Measurements from ENCODE around the gene EIF3I.

EIF3I gene

DNA sequence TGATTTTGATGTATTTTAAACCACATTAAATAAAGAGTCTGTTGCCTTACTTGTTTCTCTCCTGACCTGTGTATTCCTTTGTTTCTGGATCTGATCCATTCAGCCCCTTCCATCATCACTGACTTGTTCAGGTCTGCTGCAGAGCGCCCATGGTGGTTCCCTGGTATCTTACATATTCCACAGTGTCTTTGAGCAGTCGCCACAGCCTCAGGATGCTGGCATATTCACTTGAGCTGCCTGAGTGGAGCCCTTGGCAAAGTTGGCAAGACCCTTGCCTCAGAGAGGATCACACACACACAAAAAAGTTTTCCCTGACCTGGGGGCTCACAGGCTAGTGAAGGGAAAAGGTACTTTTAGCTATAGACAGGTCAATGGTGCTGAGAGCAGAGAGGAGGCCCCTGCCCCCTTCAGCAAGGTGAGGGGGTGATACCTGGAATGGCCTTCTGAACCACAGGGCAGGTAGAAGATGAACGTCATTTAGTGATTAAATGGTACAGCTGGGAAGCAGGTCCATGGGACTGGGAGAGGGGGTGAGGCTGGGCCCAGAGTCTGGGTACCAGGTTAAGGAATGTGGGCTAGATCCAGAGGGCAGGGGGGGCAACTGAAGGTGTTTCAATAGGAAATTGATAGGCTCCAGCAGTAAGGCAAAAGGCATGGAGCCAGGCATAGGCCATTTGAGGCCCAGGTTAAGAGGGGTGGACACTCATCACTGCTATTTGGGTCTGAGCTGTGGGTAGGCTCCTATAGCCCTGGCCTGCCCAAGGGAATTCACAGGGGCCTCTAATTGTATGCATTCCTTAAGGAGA, 23.8 kb upstream of the EIF3I start:
- DNase-seq = no peak

DNA sequence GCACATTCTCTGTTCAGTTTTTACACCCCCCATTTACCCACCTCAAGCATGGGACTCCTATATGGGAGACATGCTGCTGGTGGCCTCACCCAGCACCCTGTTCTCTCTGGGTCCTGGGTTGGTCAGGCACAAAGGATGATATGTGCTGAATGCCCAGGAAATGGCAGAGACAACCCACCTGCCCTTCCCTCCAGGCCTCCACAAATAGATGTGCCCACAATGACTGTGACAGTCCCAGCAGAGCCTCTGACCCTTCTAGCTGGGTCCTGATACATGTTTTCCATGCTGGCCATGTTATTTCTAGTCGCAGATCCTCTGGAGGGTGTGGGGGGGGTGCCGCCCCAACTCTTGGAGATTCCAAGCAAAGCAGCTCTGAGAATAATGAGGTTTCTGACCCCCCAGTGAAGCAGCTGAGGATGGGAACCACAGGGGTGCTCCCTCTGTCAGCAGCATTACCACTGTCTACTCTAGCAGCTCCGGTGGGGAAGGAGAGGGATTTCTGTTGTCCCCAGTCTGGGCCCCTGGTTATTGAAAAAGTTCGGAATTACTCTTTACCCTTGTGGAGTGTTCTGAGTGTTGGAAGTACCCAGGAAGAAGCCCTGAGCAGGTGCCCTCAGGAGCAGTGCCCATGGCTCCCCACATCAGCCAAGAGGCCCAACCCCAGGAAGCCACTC, 23.0 kb upstream of the EIF3I start:
- DNase-seq = no peak

DNA sequence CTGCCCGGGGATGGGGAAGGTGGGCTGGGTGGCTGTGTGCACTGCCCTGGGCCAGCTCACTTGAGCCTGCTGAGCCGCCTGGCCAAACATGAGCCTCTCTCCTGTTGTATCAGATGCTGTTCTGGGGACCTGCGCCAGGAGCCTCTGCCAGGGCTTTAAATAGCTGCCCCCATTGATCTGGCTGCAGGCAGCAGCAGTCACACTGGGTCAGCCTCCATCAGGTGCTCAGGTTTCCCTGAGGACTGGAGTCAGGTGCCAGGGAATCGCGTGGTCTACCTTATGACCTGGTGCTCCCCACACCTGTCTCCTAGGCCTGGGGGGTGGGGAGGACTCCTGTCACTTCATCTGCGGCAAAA, 22.5 kb upstream of the EIF3I start:
- no peak for DNase-seq

DNA sequence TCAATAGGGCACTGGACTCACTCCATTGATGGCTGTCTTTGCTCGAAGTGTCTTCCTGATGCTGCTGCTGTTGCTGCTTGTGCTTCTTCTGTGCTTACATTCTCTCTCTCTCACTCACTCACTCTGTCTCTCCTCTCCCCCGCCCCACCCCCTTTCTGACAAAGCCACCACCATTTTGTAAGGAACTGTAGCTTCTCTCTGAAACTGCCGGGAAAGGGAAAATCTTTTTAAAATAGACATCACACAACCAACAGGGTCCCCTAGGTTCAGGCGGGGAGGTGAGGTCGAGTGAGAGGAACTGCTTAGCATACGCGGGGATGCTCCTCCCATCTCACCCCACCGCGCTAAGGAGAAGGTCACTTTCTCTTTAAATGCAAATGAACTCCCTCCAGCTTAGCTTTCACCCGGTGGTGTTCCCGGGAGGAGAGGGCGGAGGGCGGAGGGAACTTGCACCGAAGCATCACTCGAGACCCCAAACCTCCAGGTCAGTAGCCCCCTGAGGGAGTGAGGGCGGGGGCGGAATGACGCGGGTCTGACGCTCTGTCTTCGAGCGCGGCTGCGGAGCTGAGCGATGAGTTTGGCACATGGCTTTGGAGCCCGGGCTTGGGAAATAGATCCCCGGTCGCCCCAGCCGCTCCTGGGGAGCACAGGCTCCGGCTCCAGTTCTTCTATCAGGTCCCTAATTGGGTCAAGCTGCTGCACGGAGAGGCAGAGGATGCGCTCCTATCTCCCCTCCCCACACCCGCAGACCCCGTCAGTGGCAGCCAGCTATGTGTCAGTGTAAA, 21.8 kb upstream of the EIF3I start, which contains the start of gene CCDC28B:
Gene CCDC28B, plus strand, starts transcription at position 370 of the 785 bp plus-strand sequence. CDS start 1,341 bp downstream, outside the sequence.
- peak; percentile 45 for DNase-seq

DNA sequence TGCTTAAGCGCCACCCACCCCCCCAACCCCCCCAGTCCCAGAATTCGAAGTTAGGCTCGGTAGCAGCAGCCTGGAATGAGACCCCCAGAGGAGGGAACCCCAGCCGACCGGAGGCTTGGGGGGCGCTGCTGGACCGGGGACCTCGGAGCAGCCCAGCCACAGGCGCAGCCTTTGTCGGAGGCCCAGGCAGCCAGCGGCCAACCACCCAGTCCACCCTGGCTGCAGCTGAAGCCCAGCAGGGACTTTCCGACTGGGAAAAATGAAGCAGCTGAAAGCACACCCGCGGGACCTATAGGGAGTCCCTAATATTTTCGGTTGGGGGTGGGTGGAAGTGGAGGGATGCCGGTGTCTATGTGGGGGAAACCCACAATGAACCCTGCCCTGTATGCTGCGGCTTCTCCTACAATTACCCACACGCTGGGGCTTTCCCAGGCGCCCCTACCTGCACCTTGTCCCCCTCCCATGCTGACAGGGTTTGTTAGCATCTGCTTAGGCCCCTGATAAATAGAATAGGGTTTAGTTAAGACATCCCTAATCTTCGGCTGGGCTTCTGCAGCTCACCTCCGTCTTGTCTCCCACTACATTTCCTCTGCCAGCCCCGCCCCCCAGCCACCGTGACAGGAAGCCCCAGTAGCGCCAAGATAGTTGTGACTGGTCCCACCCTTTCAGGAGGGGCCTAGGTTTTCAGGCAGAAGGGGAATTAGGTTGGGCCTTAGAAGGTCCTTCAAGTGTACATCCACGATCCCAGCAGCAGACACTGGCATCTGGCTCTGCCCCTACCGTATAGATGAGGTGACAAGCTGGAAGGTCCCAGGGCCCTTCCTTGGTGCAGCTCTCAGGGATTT, 21.0 kb upstream of the EIF3I start:
- peak; percentile 77 for DNase-seq

DNA sequence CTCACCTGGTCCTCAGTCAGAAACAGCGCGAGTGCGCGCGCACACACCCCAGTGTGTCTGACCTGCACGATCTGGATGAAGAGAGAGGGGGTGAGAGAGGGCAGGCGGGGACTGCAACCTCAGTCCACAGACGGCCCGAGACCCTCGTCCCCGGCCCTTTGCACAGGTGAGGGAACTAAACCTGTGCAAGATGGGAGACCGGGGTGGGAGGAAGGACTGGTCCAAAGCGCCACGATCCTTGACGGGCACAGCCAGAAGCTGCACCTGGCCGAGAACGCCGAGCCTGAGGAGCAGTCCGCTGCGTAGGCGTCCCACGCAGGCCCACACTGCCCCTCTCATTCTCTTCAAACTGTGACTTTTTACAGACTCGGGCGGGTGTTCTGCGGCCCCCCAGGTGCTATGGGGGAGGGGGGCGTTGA, 17.3 kb upstream of the EIF3I start:
- no peak for DNase-seq

DNA sequence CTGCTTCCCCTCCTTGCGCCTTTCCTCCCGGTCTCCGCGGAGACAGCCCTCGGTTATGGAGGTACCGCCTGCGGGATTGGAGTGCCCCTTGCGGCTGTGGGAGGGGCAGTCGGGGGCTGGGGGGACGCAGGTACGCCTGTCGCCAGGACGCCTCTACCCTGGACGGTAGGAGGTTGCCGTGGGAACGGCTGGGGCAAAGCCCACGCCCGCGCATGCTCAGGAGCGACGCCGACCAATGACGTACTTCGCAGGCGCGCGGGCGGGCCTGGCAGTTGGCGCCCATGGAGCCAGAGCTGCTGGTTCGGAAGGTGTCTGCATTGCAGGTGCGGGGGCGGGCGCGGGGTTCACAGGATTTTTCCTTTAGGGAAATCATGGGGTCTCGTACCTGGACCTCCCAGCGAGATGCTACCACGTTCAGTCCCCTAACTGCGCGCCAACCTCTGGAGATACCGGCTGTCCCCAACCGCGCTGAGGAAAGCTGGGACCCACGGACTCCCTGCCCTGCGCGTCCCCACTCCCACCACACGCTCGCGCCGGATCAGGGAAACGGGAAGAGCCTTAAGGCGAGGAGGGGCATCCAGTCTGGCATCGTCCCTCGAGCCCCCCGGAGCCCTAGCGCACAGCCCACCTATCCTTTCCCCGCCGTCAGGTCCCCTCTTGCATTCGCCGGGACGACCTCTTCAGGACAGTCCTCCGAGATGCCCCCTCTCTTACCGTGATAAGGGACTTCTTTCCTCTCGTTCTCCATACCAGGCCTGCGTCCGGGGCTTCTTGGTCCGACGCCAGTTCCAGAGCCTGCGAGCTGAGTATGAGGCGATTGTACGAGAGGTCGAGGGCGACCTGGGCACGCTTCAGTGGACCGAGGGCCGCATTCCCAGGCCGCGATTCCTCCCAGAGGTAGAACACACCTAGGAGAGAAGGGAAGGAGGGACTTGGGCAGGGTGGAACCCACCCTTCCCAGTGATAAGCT, 16.5 kb upstream of the EIF3I start, which contains the start of gene IQCC:
Gene IQCC, plus strand, starts transcription at position 271 of the 970 bp plus-strand sequence. Its CDS starts 11 bp downstream, at position 282.
- DNase-seq = peak; percentile 54

DNA sequence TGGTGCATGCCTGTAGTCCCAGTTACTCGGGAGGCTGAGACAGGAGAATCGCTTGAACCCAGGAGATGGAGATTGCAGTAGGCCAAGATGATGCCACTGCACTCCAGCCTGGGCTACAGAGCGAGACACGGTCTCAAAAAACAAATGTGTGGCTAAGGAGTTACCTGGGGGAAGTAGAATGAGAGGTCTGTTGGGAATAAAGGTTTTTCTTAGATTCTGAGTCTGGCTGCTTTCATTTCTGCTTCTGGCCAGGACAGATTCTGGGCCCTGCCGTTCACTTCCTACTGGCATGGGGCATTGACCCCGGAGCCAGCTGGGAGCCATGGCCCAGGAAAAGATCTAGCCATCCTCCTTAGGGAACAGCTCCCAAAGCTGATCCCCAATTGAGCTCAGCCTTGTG, 13.7 kb upstream of the EIF3I start:
- DNase-seq = no peak

DNA sequence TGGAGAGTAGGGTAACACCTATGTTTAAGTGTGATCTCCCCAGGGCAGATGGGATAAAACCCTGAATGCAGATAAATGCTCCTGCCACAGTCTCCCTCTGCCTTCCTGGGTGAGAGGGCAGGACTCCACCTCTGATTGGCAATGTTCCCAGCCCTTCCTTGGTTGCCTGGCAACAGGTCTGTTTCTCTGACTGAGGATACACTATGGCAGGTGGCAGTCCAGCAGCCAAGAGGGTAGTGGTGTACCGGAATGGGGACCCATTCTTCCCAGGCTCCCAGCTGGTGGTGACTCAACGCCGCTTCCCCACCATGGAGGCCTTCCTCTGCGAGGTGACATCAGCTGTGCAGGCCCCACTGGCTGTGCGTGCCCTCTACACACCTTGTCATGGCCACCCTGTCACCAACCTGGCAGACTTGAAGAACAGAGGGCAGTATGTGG, 13.3 kb upstream of the EIF3I start, which contains the start of gene DCDC2B:
Gene DCDC2B, plus strand, starts transcription at position 199 of the 438 bp plus-strand sequence. Its CDS starts 5 bp downstream, at position 204.
- DNase-seq = no peak

DNA sequence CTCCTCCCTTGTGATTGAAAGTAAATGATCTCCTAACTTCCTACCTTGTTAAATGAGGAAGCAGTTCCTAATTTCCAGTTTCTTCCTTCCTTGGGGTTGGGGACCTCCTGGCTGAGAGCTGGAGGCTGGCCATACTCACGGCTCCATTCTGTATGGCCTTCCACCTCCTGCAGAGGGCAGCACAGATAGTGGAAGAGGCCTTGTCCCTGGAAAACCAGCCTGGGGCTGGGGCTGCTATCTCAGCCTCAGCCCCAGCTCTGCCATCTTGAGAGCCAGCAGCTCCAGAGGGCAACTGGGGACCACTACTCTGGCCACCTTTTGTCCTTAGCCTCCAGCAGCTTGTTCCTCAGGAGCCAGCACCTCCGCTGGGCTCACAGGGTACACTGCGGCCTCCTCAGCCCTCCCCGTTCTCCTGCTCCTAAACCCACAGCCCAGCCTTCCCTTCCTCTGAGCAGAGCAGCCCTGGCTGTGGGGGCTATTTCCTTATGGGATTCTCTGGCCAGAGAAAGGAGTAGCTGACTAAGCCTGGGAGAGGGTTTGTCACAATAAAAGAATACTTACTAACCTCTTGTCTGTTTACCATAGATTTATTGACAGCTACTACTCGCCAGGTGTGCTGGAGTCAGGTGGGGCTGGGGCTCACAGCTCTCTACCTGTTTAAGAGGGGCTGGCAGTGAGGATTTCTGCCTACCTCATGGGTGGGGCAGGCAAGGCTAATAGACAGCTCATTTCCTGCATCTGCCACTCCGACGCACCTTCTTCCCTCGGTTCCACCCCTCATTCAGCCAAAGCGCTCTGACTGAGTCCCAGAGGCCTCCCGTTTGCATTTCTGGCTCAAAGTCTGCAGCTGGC, 6.4 kb upstream of the EIF3I start:
- DNase-seq = peak; percentile 54

DNA sequence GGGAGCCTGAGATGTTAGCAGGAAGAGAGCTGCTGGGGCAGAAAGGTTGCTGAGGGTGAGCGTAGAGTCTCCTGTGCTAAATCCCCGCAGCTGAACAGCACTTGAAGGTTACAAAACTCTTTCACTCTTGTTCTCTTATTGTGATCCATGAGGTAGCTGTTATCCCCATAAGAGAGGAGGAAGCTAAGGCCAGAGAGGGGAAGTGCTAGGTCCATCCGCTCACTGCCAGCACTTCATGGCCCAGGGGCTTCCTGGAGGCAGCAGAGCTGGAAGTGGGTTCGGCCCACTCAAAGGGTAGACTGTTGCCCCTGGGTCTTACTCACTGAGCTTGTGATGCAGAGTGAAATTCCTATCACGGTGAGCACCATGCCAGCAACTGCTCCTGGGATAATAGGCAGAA, 5.6 kb upstream of the EIF3I start:
- DNase-seq = peak; percentile 8

DNA sequence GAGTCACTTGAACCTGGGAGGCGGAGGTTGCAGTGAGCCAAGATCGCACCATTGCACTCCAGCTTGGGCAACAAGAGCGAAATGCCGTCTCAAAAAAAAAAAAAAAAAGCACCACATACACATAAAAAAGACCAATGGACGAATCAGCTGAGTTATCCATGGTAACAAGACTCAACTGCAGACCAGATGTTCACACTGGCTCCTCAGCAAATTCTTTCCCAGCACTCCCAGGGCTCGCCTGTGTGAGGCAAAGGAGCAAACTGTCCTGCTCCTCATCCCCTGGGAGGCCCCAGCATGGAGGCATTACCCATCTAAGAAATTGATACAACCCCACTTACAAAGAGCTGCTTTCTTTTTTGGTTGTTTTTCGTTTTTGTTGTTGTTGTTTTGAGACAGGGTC, 3.2 kb upstream of the EIF3I start:
- DNase-seq = no peak

DNA sequence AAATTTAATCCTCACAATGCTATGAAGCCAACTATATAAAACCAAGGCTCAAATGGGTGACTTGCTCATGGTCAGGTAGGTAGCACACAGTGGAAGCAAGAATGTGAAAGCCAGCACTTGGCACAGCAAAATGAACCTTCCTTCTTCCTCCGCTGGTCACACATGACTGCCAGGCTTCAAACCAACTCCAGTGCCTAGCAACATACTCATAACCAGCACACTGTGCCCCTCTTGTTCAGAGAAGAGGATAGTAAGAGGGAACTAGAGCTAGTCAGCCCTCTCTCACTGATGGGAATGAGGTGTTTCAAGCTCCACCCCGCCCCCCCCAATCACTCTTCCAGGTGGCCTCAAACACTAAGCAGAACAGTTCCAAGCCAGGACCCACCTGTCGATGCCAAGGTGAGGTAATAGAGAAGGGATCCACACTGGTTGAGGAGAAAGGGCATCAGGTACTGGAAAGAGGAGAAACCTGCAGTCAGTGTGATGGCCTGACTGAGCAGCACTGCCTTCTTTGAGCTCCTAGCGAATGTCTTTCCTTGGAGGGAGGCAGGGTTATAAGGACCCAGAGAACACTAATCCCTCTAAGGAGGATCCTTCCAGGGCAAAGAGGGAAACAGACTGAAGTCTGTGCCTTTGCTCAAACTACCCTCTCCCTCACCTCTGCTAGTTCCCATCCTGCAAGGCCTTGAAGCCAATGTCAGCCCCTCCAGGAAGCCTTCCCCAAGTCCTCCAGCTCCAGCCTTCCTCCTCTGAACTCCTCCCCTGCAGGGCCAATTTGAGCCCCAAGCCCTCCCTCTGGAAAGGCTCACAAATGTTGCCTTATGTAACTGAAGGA, 1.2 kb upstream of the EIF3I start:
- no peak for DNase-seq

DNA sequence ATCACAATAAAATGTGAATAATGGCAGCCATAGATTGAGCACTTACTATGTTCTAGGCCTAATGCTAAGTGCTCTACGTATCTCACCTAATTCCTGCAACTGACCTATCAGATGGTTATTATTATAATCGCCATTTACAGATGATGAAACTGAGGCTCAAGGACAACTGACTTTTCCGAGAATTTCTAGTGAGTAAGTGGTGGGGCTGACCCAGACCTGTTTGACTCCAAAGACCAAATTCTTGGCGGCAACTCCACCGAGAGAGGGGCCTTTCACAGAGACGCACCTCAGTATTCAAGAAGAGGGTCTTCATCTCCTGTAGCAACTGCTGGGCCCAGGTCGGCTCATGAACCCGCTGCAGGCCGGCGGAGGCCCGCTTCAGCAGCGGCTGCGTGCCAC, 627 bp upstream of the EIF3I start:
- DNase-seq = no peak

DNA sequence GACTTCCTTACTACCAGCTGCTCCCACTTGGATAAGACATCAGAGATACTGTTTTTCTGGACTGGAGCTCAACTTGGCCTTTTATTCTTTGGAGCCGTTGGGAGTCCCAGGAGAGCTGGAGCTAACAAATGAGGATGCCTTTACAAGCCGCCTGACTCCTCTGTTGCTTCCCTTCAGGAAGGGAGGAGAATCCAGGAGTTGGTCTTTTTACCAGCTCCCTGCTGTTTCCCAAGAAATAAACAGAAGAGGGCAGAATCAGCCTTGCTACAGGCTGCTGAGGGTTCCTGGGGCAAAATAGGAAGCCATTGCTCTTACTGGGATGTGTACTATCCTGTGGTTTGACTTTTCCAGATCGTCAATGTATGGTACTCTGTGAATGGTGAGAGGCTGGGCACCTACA, 1.5 kb downstream of the EIF3I start:
- DNase-seq = no peak

DNA sequence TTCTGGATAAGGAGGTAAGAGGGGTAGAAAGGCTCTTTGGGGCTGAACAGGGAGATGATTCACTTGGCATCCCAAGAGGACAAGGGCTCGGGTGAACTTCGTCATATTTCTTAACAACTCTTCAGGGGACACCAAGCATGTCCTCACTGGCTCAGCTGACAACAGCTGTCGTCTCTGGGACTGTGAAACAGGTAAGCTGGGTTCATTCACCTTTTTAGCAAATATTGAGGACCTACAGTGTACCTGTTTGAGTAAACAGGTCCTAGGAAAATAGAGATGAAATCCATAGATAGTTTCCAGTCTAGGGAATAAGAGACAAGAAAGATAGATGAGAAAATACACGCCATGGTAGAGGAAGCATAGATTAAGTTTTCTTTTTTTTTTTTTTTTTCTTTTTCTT, 2.1 kb downstream of the EIF3I start:
- no peak for DNase-seq

DNA sequence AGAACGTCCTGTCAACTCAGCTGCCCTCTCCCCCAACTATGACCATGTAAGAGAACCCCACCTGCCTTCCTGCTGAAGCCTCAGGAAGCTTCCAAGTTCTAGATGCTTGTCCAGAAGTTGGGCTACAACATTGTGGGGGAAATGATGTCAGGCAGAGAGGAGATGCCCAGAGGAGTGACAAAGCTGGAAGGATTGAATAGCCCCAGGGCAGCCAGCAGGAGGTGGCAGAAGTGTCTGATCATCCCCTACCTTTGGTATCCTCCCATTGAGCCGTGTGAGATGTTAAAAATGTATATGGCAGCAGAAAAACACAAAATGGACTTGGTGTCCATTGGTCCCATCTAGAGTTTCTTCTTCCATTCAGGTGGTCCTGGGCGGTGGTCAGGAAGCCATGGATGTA, 6.6 kb downstream of the EIF3I start:
- DNase-seq = no peak

DNA sequence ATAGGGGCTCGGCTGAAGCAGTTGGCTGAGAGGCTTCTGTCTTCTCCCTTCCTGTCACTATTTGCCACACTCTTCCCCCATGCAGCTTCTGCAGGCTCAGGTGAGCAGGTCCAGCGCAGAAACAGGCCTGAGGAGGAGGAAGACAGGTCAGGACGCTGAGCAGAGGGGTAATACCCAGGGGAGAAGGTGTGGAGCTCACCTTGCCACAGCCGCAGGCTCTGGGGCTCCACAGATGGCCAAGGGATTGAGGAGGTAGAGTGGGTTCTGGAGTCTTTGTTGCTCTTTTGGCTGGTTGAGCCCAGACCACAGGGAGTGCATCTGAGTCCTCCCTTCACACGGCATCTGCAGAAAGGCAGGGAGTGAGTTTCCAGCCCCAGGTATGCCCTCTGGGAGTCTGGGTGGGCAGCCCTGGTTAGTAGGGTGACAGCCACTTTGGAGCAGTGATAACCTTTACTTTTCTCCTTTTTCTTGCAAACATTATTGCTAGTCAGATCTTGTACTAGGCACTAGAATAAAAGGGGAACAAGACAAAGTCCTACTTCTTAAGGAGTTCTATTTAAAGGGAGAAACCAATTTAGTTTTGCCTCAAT, 9.7 kb downstream of the EIF3I start:
- DNase-seq = no peak
